Measurements from ENCODE around the gene SP6.

DNA sequence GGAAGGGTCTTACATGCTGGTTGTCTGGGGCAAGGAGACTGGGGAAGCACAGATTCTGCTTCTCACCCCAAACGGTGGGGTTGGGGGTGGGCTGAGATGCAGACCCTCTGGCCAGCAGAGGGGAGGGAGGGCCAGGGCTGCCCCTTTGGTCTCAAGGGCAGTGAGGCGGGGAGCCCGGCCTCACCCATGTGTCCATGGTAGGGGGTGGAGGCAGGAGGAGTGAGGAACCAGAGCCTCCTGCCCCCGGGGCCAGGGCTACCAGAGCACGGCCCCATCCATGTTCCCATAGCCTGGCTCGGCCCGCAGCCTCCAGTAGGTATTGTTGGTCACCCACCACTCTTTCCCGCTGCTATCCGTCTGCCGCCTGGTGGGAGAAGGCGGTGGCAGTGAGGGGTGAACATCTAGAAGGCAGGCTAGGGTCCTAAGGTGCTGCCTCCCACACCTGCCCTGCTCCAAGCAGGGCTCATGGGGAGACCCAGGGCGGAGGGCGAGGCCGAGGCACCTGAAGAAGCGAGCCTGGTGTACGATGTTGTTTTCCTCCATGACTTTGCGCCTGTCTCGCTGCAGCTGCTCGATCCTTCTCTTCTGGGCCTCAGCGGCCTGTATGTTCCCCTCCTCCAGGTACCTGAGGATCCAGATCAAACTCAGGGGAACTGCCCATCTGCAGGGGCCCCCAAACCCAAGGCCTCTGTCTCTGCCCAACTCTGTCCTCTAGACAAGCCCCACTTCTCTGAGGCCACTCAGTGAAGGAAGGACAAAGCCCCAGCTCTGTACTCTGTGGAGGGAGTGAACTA, 42.7 kb downstream of the SP6 start:
- TF ChIP-seq, protein P1, sequence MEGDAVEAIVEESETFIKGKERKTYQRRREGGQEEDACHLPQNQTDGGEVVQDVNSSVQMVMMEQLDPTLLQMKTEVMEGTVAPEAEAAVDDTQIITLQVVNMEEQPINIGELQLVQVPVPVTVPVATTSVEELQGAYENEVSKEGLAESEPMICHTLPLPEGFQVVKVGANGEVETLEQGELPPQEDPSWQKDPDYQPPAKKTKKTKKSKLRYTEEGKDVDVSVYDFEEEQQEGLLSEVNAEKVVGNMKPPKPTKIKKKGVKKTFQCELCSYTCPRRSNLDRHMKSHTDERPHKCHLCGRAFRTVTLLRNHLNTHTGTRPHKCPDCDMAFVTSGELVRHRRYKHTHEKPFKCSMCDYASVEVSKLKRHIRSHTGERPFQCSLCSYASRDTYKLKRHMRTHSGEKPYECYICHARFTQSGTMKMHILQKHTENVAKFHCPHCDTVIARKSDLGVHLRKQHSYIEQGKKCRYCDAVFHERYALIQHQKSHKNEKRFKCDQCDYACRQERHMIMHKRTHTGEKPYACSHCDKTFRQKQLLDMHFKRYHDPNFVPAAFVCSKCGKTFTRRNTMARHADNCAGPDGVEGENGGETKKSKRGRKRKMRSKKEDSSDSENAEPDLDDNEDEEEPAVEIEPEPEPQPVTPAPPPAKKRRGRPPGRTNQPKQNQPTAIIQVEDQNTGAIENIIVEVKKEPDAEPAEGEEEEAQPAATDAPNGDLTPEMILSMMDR (conservative IDR thresholded peaks at IDR 0.05; ENCODE audit: low read depth, low read length) = no peak
- TF ChIP-seq MAZ (IDR thresholded peaks at IDR 0.05; ENCODE audit: borderline replicate concordance, low read depth, low read length) = no peak
